SHP77 (cell line): ENCODE results near the gene RFT1.
"Not testable (repeated sequence)": the region's sequence is repeated elsewhere in the genome, so short reads cannot be mapped to it uniquely, and the experiment has no call there.

Experiments
- DNase-seq, 2 experiments: peaks; one replicate each; lab custom pipeline; 2025; lab: John Stamatoyannopoulos, UW

Gene RFT1

GRCh38 chr3:53069422-53070068, 60.7 kb downstream of the RFT1 start:
- DNase-seq: peak; percentile 25 to 29

- DNase-seq: no peak
Measured at GRCh38 chr3:53068176-53068575, 62.1 kb downstream of the RFT1 start.

GRCh38 chr3:53067567-53067966, 62.7 kb downstream of the RFT1 start:
- no peak for DNase-seq

- DNase-seq: peak; percentile 72 to 79
Measured at GRCh38 chr3:53065841-53066480, 64.3 kb downstream of the RFT1 start.

GRCh38 chr3:53062905-53063304, 67.3 kb downstream of the RFT1 start:
- no peak for DNase-seq

- DNase-seq: peak; percentile 24 to 66
Measured at GRCh38 chr3:53056442-53056841, 73.8 kb downstream of the RFT1 start.

GRCh38 chr3:53054233-53054632, 76.0 kb downstream of the RFT1 start:
- not testable (repeated sequence) for DNase-seq

GRCh38 chr3:53051929-53052328, 78.3 kb downstream of the RFT1 start:
- DNase-seq: no peak

- no peak for DNase-seq
Measured at GRCh38 chr3:53049987-53050386, 80.2 kb downstream of the RFT1 start.

GRCh38 chr3:53046171-53047170, 83.8 kb downstream of the RFT1 start:
- DNase-seq: no peak

- DNase-seq: peak in 1 of 2 experiments; percentile 20
Measured at GRCh38 chr3:53045518-53046170, 84.6 kb downstream of the RFT1 start, which contains the start of gene SFMBT1. TSS of gene SFMBT1 (minus strand) at chr3:53046073. CDS start at chr3:52969128, 76,945 bp downstream.

- DNase-seq: peak; percentile 38 to 44
Measured at GRCh38 chr3:53044711-53045517, 85.3 kb downstream of the RFT1 start.

- DNase-seq: no peak
Measured at GRCh38 chr3:53044371-53044710, 85.9 kb downstream of the RFT1 start.

GRCh38 chr3:53043738-53044137, 86.5 kb downstream of the RFT1 start:
- no peak for DNase-seq

- no peak for DNase-seq
Measured at GRCh38 chr3:53042651-53043050, 87.6 kb downstream of the RFT1 start.

- no peak for DNase-seq
Measured at GRCh38 chr3:53040351-53040820, 89.8 kb downstream of the RFT1 start.

- no peak for DNase-seq
Measured at GRCh38 chr3:53039376-53039752, 90.9 kb downstream of the RFT1 start.

GRCh38 chr3:53038679-53039375, 91.4 kb downstream of the RFT1 start:
- DNase-seq: no peak
